K562 (cell line): Measurements from ENCODE around the gene GPX6. TPM values are rescaled to one million over a fixed set of nuclear protein-coding genes. Genes with fewer than 3 reads are reported as not detected.
A peak's percentile ranks its signal among the peaks of the same experiment; 100 is the strongest.

Experiments
- ATAC-seq: fragments of 200-7000 bp; cut with Tn5 transposase; 3 replicates; pipeline ENCODE4 v1.9.1; 2020; ENCODE audit warnings: moderate library complexity
- BruUV-seq: library from RNA; stranded (reverse); fragments of 400-500 nt; replicated peaks from 2 replicates; lab custom pipeline; 2021; lab: Mats Ljungman, UMichigan
- CTCF ChIA-PET: fragments of 300-600 bp; formaldehyde crosslinking; extraction: SDS; loops from one replicate; lab custom pipeline; 2021; ENCODE audit warnings: low intra/inter-chr PET ratio; lab: Yijun Ruan, JAX
- POLR2A ChIA-PET: fragments of 300-600, 350-650 bp; sonication (Branson Sonifier 250); formaldehyde crosslinking; extraction: SDS; loops from one replicate; lab custom pipeline; 2021; ENCODE audit warnings: antibody characterized with exemption, inconsistent platforms; lab: Yijun Ruan, JAX
- DNase-seq, 4 experiments: peaks; one replicate each; pipeline versions ENCODE4 v3.0.0 to v3.0.0-alpha.2; 2011 to 2018; ENCODE audit warnings: low spot score in 3 of 4, mixed read lengths in 3 of 4; ENCODE audit errors: extremely low read depth in 1 of 4
- FAIRE-seq: peaks from 2 replicates; lab custom pipeline; 2011; peaks lifted over from hg19 to GRCh38; lab: Jason Lieb, UNC
- H2AFZ ChIP-seq: 2 replicates; pipeline ENCODE4 v1.6.0; 2011; ENCODE audit warnings: low read depth, low read length, control low read depth, inconsistent platforms
- H3K27ac ChIP-seq: fragments of 200-600 bp; 3 replicates; pipeline ENCODE4 v1.8.0; 2011; ENCODE audit warnings: low read depth, mild to moderate bottlenecking, control low read depth, inconsistent platforms, low read length, moderate library complexity, mixed read lengths; ENCODE audit errors: extremely low read depth
- H3K27me3 ChIP-seq, 2 experiments: fragments of 300-600 bp in 1 of 2; 2 replicates in 1 of 2; 3 replicates in 1 of 2; pipeline versions ENCODE4 v1.6.0 to v1.8.0; 2011; ENCODE audit warnings: inconsistent platforms in 2 of 2, low read length in 2 of 2, mild to moderate bottlenecking in 1 of 2, mixed read lengths in 1 of 2, moderate library complexity in 1 of 2; ENCODE audit not compliant: control insufficient read depth in 2 of 2, insufficient read depth in 2 of 2
- H3K36me3 ChIP-seq: fragments of 300-600 bp; 3 replicates; pipeline ENCODE4 v1.8.0; 2011; ENCODE audit warnings: mild to moderate bottlenecking, low read length, inconsistent platforms; ENCODE audit not compliant: control insufficient read depth, insufficient read depth
- H3K4me1 ChIP-seq, 2 experiments: fragments of 200-600 bp in 1 of 2; replicated peaks in 1 of 2; 2 replicates in 1 of 2; 3 replicates in 1 of 2; pipeline versions ENCODE4 v1.5.1 to v1.8.0; 2011; ENCODE audit warnings: inconsistent platforms in 2 of 2, low read length in 2 of 2, mild to moderate bottlenecking in 1 of 2, mixed read lengths in 1 of 2, moderate library complexity in 1 of 2; ENCODE audit not compliant: control insufficient read depth in 2 of 2, insufficient read depth in 2 of 2
- H3K4me2 ChIP-seq: 2 replicates; pipeline ENCODE4 v1.6.1; 2011; ENCODE audit warnings: low read length, control low read depth, inconsistent platforms, mixed read lengths; ENCODE audit not compliant: insufficient read depth
- H3K4me3 ChIP-seq: fragments of 200-600 bp; sonication (generic), shearing (Covaris generic); 2 replicates; pipeline ENCODE4 v1.5.1; 2016; ENCODE audit warnings: control low read depth, inconsistent platforms
- H3K79me2 ChIP-seq: fragments of 200-600 bp; 3 replicates; pipeline ENCODE4 v1.8.0; 2011; ENCODE audit warnings: low read length, inconsistent platforms; ENCODE audit not compliant: control insufficient read depth, insufficient read depth
- H3K9ac ChIP-seq, 2 experiments: 2 replicates each; pipeline versions ENCODE4 v1.6.0 to v1.6.1; 2011; ENCODE audit warnings: low read depth in 2 of 2, low read length in 2 of 2, control low read depth in 1 of 2, inconsistent platforms in 1 of 2, mild to moderate bottlenecking in 1 of 2, mixed read lengths in 1 of 2; ENCODE audit not compliant: insufficient read depth in 1 of 2
- H3K9me1 ChIP-seq: one replicate; pipeline ENCODE4 v1.6.0; 2011; ENCODE audit warnings: inconsistent platforms, mild to moderate bottlenecking, low read length, moderate library complexity; ENCODE audit not compliant: control insufficient read depth, insufficient read depth
- H3K9me3 ChIP-seq: replicated peaks from 2 replicates; pipeline ENCODE4 v1.5.1; 2011; ENCODE audit warnings: low read depth, low read length, inconsistent platforms; ENCODE audit not compliant: control insufficient read depth, insufficient read depth
- H4K20me1 ChIP-seq: replicated peaks from 2 replicates; pipeline ENCODE4 v1.6.1; 2011; ENCODE audit warnings: low read length, inconsistent platforms, mixed read lengths; ENCODE audit not compliant: control insufficient read depth, insufficient read depth
- CAMTA2 ChIP-seq: fragments of 250-450 bp; sonication (Bioruptor Pico); conservative IDR thresholded peaks from 2 replicates; pipeline ENCODE4 v1.5.1; 2022
- CREB1 ChIP-seq, 2 experiments: sonication (generic) in 1 of 2; formaldehyde crosslinking in 1 of 2; IDR thresholded peaks; 2 replicates each; pipeline versions ENCODE4 v1.6.1 to v1.8.0; 2012 to 2022; ENCODE audit warnings: inconsistent platforms in 1 of 2, mild to moderate bottlenecking in 1 of 2, missing genetic modification reagents in 1 of 2, moderate library complexity in 1 of 2
- LEF1 ChIP-seq: fragments of 450-650 bp; IDR thresholded peaks from 2 replicates; pipeline ENCODE4 v1.6.1; 2016; ENCODE audit warnings: mild to moderate bottlenecking
- MECOM ChIP-seq: fragments of 250-450 bp; sonication (Bioruptor Pico); IDR thresholded peaks from 2 replicates; pipeline ENCODE4 v1.8.0; 2022; ENCODE audit warnings: inconsistent platforms
- NCOA2 ChIP-seq, 2 experiments: fragments of 450-650 bp; IDR thresholded peaks; 2 replicates each; pipeline ENCODE4 v1.6.1; 2018; ENCODE audit warnings: mild to moderate bottlenecking in 2 of 2, moderate library complexity in 1 of 2; ENCODE audit not compliant: partially characterized antibody in 2 of 2
- RBFOX2 ChIP-seq: fragments of 200-400 bp; formaldehyde crosslinking; IDR thresholded peaks from 2 replicates; pipeline ENCODE4 v1.6.1; 2017; ENCODE audit warnings: low read depth, mild to moderate bottlenecking, low read length, moderate library complexity
- RBM14 ChIP-seq: fragments of 200-400 bp; formaldehyde crosslinking; IDR thresholded peaks from 2 replicates; pipeline ENCODE4 v1.6.1; 2018; ENCODE audit warnings: low read depth, mild to moderate bottlenecking, low read length, moderate library complexity, borderline replicate concordance; ENCODE audit not compliant: insufficient read depth
- SIN3A ChIP-seq, 2 experiments: fragments of 150-350 bp in 1 of 2; IDR thresholded peaks; 2 replicates each; pipeline ENCODE4 v1.6.1; 2011 to 2016; ENCODE audit warnings: borderline replicate concordance in 2 of 2, low read depth in 2 of 2, low read length in 2 of 2, mild to moderate bottlenecking in 2 of 2, moderate library complexity in 2 of 2; ENCODE audit not compliant: control insufficient read depth in 1 of 2
- SMARCC2 ChIP-seq: fragments of 450-650 bp; IDR thresholded peaks from 2 replicates; pipeline ENCODE4 v1.6.1; 2017; ENCODE audit warnings: antibody characterized with exemption, moderate library complexity, mild to moderate bottlenecking, low read depth
- SNRNP70 ChIP-seq: fragments of 200-400 bp; formaldehyde crosslinking; optimal IDR thresholded peaks from 2 replicates; pipeline ENCODE3; 2017; ENCODE audit warnings: low read depth, low read length
- ZC3H11A ChIP-seq: IDR thresholded peaks from 2 replicates; pipeline ENCODE4 v1.6.1; 2012; ENCODE audit warnings: low read depth, low read length, improper control_type of control experiment
- ZFP36 ChIP-seq: fragments of 150-350 bp; IDR thresholded peaks from 2 replicates; pipeline ENCODE4 v1.6.1; 2018; ENCODE audit warnings: low read length, low read depth; ENCODE audit not compliant: partially characterized antibody
- ZNF282 ChIP-seq: sonication (generic); formaldehyde crosslinking; IDR thresholded peaks from 2 replicates; pipeline ENCODE4 v1.8.1; 2023; ENCODE audit warnings: missing genetic modification reagents
- ZNF699 ChIP-seq: fragments of 250-450 bp; sonication (Bioruptor Pico); IDR thresholded peaks from 2 replicates; pipeline ENCODE4 v1.8.0; 2021; ENCODE audit warnings: mild to moderate bottlenecking, moderate library complexity; ENCODE audit not compliant: insufficient replicate concordance
- WGBS: fragments of 100-300 bp; shearing (Covaris generic); methylation state at CpG from one replicate; pipeline ENCODE4 v1.1.6; 2016; ENCODE audit warnings: low coverage, mixed read lengths; ENCODE audit not compliant: insufficient coverage; ENCODE audit errors: missing lambda C conversion rate; 5-methylcytosine and 5-hydroxymethylcytosine counted together
- in situ Hi-C: fragments of 300-500 bp; cut with MboI; formaldehyde crosslinking; loops from 4 replicates; pipeline ENCODE4 v1.15.0; 2018; ENCODE audit warnings: inconsistent platforms, mixed read lengths
- intact Hi-C: fragments of 100-400 bp; cut with micrococcal nuclease; formaldehyde crosslinking; loops from 2 replicates; pipeline ENCODE4 v1.14.2; 2022
- polyA plus RNA-seq, 8 experiments: library from polyadenylated mRNA; depleted of rRNA in 4 of 8; stranded (reverse) in 5 of 8; unstranded in 3 of 8; fragments of >200 nt; fragmentation: Nextera tagmentation in 2 of 8; fragmentation: Illumina TruSeq in 1 of 8; extraction: Ambion mirVana in 2 of 8; extraction: Trizol in 1 of 8; gene quantifications; 2 replicates each; pipeline versions ENCODE4 v1.2.1 to v1.2.3, GENCODE V29; 2011 to 2014; ENCODE audit warnings: inconsistent platforms in 1 of 8, missing spikeins in 1 of 8
- total RNA-seq, 7 experiments: library from RNA; depleted of rRNA in 6 of 7; stranded (reverse); fragments of >200 nt in 6 of 7; fragmentation: Illumina TruSeq in 2 of 7; extraction: Trizol in 2 of 7; gene quantifications; 2 replicates each; pipeline versions ENCODE4 v1.2.1 to v1.2.3, GENCODE V29; 2011 to 2021; ENCODE audit warnings: low replicate concordance in 1 of 7
- TF ChIP-seq, protein P1 (sequence below), 2 experiments: fragments of 200-800 bp in 1 of 2; sonication (Bioruptor generic) in 1 of 2; sonication (generic) in 1 of 2; formaldehyde crosslinking in 1 of 2; IDR thresholded peaks in 1 of 2; conservative IDR thresholded peaks in 1 of 2; 2 replicates each; pipeline versions ENCODE4 v1.5.0 to v1.6.1; 2016 to 2020; ENCODE audit warnings: missing compliant biosample characterization in 1 of 2, missing genetic modification characterization in 1 of 2, missing genetic modification reagents in 1 of 2

GPX6 gene
- total and polyA plus RNA-seq, 9 of the 15 experiments (the other 6 are each of a cell fraction or from before 2014, with no cell fraction given) = not detected

DNA sequence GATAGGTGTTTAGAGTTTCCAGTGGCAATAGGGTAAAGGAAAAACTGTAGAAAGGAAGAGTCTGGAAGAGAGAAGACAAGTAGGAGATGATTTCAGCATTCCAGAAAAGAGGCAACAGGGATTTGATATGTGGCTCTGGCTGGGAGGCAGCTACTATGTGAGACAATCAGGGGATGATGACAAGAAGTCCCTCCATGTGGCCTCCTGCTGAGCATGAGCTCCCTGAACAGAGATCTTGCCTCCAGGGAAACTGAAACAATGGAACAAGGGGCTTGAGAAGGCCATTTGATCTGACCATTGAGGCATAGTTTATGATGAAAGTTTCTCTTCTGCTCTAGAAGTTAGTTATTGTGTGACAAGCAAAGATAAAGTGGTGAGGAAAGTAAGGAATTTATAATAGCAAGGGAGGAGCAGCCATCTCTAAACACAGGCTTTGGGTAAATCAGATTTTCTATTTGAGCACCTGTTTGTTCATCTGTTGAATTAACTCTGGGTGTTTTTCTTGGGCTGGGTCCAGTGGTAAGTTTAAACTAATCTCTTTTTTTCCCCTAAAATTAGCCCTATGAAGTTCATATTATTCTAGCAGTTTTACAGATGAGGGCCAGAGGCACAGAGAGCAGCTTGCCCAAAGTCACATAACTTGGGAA, 7.1 kb upstream of the GPX6 start:
- no peaks in the 10 kb centered on the region; a peak in 1 of 5 replicates for H3K27me3 ChIP-seq
- no peak overlapping the region for H3K9ac ChIP-seq
- no peak overlapping the region for H3K4me2 ChIP-seq
- no peak overlapping the region for H3K27ac ChIP-seq
- POLR2A ChIA-PET = interaction anchor here (0.7 to 1.0 kb wide), 2 partner anchors 34 to 154 kb away, joined by 3 to 4 read pairs; no protein-coding TSS in a partner anchor
- no peak for ATAC-seq
- FAIRE-seq = no peak
- H2AFZ ChIP-seq = no peak overlapping the region
- H4K20me1 ChIP-seq = no peaks in the 10 kb centered on the region
- CTCF ChIA-PET = no interaction called here
- in situ Hi-C loops = no loop called here
- no TSS peak for BruUV-seq
- no peak for DNase-seq
- H3K4me1 ChIP-seq = peaks cover 6 to 16% of the 10 kb centered on the region in 2 experiments; a peak in 4 of 5 replicates
- H3K9me1 ChIP-seq = no peaks in the 10 kb centered on the region
- no peaks in the 10 kb centered on the region for H3K9me3 ChIP-seq
- TF ChIP-seq LEF1 = no peak
- TF ChIP-seq SNRNP70 = no peak
- TF ChIP-seq SMARCC2 = no peak
- TF ChIP-seq ZFP36 = peak; percentile 20
- TF ChIP-seq ZNF699 (CRISPR knock-in tag) = no peak
- no peaks in the 10 kb centered on the region for H3K79me2 ChIP-seq
- H3K4me3 ChIP-seq = no peak overlapping the region
- no peaks in the 10 kb centered on the region for H3K36me3 ChIP-seq
- intact Hi-C loops = no loop called here

DNA sequence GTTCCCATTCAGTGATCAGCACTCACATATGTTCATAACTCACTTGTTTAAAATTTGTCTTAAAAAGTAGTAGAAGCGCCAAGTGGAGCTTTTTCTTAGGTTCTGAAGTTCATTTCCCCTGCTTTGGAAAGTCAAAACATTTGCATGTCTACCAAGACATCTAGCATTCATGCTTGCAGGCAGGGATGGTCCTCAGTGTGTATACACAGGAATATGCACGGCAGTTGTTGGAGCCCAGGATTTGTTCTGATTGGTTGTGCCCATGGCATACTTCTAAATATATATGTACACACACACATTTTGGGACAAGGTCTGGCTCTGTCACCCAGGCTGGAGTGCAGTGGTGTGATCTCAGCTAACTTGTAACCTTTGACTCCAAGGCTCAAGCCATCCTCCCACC, 2.4 kb upstream of the GPX6 start:
- CTCF ChIA-PET = no interaction called here
- Histone ChIP-seq H3K4me2 (no peak overlapping the region), H3K9ac (no peak overlapping the region), H3K27me3 (no peaks in the 10 kb centered on the region; a peak in 2 of 5 replicates), H3K36me3 (no peaks in the 10 kb centered on the region), H3K4me3 (no peak overlapping the region), H3K9me3 (no peaks in the 10 kb centered on the region), H3K79me2 (no peaks in the 10 kb centered on the region), H4K20me1 (no peaks in the 10 kb centered on the region), H2AFZ (no peak overlapping the region), H3K9me1 (no peaks in the 10 kb centered on the region), H3K27ac (no peak overlapping the region), H3K4me1 (peaks cover 0 to 3% of the 10 kb centered on the region in 2 experiments; a peak in 1 of 5 replicates)
- WGBS = 0% methylated on average over 2 of the region's 2 CpGs
- POLR2A ChIA-PET = interaction anchor here (1.0 to 1.2 kb wide), 3 partner anchors 9 to 24 kb away, joined by 3 to 5 read pairs (median 4); no protein-coding TSS in a partner anchor
- FAIRE-seq (no peak), ATAC-seq (no peak), DNase-seq (no peak)
- BruUV-seq = no TSS peak
- intact Hi-C loops (no loop called here), in situ Hi-C loops (no loop called here)
- no peak for TF ChIP-seq NCOA2 (IDR thresholded peaks at IDR 0.05; ENCODE audit: partially characterized antibody in 2 of 2)
- no peak for TF ChIP-seq CREB1 (IDR thresholded peaks at IDR 0.05)
- TF ChIP-seq CREB1 (CRISPR knock-in tag; IDR thresholded peaks at IDR 0.05) = no peak
- no peak for TF ChIP-seq ZNF282 (CRISPR knock-in tag)
- TF ChIP-seq RBM14 = no peak
- TF ChIP-seq SIN3A (IDR thresholded peaks at IDR 0.05; ENCODE audit: borderline replicate concordance in 2 of 2, control insufficient read depth in 1 of 2, low read depth in 2 of 2, low read length in 2 of 2) = no peak
- no peak for TF ChIP-seq CAMTA2 (CRISPR knock-in tag)
- no peak for TF ChIP-seq RBFOX2
- TF ChIP-seq MECOM (CRISPR knock-in tag) = no peak
- TF ChIP-seq, protein P1, sequence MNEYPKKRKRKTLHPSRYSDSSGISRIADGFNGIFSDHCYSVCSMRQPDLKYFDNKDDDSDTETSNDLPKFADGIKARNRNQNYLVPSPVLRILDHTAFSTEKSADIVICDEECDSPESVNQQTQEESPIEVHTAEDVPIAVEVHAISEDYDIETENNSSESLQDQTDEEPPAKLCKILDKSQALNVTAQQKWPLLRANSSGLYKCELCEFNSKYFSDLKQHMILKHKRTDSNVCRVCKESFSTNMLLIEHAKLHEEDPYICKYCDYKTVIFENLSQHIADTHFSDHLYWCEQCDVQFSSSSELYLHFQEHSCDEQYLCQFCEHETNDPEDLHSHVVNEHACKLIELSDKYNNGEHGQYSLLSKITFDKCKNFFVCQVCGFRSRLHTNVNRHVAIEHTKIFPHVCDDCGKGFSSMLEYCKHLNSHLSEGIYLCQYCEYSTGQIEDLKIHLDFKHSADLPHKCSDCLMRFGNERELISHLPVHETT (CRISPR knock-in tag; conservative IDR thresholded peaks at IDR 0.05 in 1 of 2, IDR thresholded peaks at IDR 0.05 in 1 of 2) = no peak
- TF ChIP-seq ZC3H11A = no peak
